ENCODE data around the gene RIMS4. TPM values are rescaled to one million over a fixed set of nuclear protein-coding genes. Genes with fewer than 3 reads are reported as not detected.
A peak's percentile ranks its signal among the peaks of the same experiment; 100 is the strongest.

Gene RIMS4
- total RNA-seq, 1 donor from 2014 or later: 1.3 TPM

- DNase-seq: no peak
Measured at GRCh38 chr20:44720621-44720996, 89.7 kb downstream of the RIMS4 start.

GRCh38 chr20:44719841-44720240, 90.5 kb downstream of the RIMS4 start:
- DNase-seq: no peak

GRCh38 chr20:44717986-44718385, 92.4 kb downstream of the RIMS4 start:
- no peak for DNase-seq

- no peak for DNase-seq
Measured at GRCh38 chr20:44716309-44717106, 93.8 kb downstream of the RIMS4 start.

GRCh38 chr20:44715499-44716308, 94.6 kb downstream of the RIMS4 start:
- no peak for DNase-seq

GRCh38 chr20:44714701-44715498, 95.4 kb downstream of the RIMS4 start, which contains the start of gene CCN5:
CCN5 (plus strand) TSS chr20:44715369; CDS start chr20:44715391, 22 bp downstream.
- DNase-seq: peak; percentile 25

- DNase-seq: no peak
Measured at GRCh38 chr20:44714102-44714700, 96.1 kb downstream of the RIMS4 start.

GRCh38 chr20:44711237-44711636, 99.1 kb downstream of the RIMS4 start:
- DNase-seq: no peak

GRCh38 chr20:44709797-44710196, 100.5 kb downstream of the RIMS4 start:
- no peak for DNase-seq

GRCh38 chr20:44709380-44709779, 101.0 kb downstream of the RIMS4 start:
- no peak for DNase-seq

GRCh38 chr20:44707018-44707579, 103.2 kb downstream of the RIMS4 start:
- DNase-seq: peak; percentile 18

- DNase-seq: peak; percentile 12
Measured at GRCh38 chr20:44706301-44707017, 103.9 kb downstream of the RIMS4 start.

GRCh38 chr20:44705364-44706094, 104.8 kb downstream of the RIMS4 start:
- DNase-seq: no peak

- no peak for DNase-seq
Measured at GRCh38 chr20:44704551-44704971, 105.8 kb downstream of the RIMS4 start.

GRCh38 chr20:44703956-44704488, 106.3 kb downstream of the RIMS4 start:
- DNase-seq: no peak

GRCh38 chr20:44703183-44703925, 107.0 kb downstream of the RIMS4 start:
- no peak for DNase-seq

- peak; percentile 33 for DNase-seq
Measured at GRCh38 chr20:44702776-44703175, 107.6 kb downstream of the RIMS4 start.

- DNase-seq: no peak
Measured at GRCh38 chr20:44701858-44702256, 108.5 kb downstream of the RIMS4 start.
